NT2/D1 (cell line): Measurements from ENCODE around the gene SDS.

Source experiments
- DNase-seq: peaks from one replicate; pipeline ENCODE4 v3.0.0-alpha.2; 2011; ENCODE audit warnings: low read depth, low spot score
- H3K27me3 ChIP-seq: 2 replicates; pipeline ENCODE4 v1.6.0; 2011; ENCODE audit warnings: mild to moderate bottlenecking; ENCODE audit not compliant: insufficient read length, insufficient read depth
- H3K36me3 ChIP-seq: 2 replicates; pipeline ENCODE4 v1.6.1; 2011; ENCODE audit warnings: mild to moderate bottlenecking, low read length, mixed read lengths; ENCODE audit not compliant: insufficient read depth, insufficient read length
- H3K4me1 ChIP-seq: 2 replicates; pipeline ENCODE4 v1.5.1; 2011; ENCODE audit not compliant: insufficient read depth, insufficient read length
- H3K4me3 ChIP-seq: 2 replicates; pipeline ENCODE4 v1.5.1; 2011; ENCODE audit warnings: low read depth; ENCODE audit not compliant: insufficient read length
- H3K9ac ChIP-seq: 2 replicates; pipeline ENCODE4 v1.6.0; 2011; ENCODE audit warnings: low read depth; ENCODE audit not compliant: insufficient read length
- H3K9me3 ChIP-seq: 2 replicates; pipeline ENCODE4 v1.5.1; 2011; ENCODE audit warnings: mild to moderate bottlenecking, low read length; ENCODE audit not compliant: insufficient read depth
- SUZ12 ChIP-seq: IDR thresholded peaks from 2 replicates; pipeline ENCODE4 v1.6.1; 2011; ENCODE audit not compliant: insufficient read length, insufficient read depth; ENCODE audit errors: extremely low read depth
- YY1 ChIP-seq: IDR thresholded peaks from 2 replicates; pipeline ENCODE4 v1.6.1; 2011; ENCODE audit not compliant: insufficient read length, insufficient read depth
- ZNF274 ChIP-seq: IDR thresholded peaks from 2 replicates; pipeline ENCODE4 v1.6.1; 2011; ENCODE audit warnings: mild to moderate bottlenecking, low read depth, low read length

Gene SDS

DNA sequence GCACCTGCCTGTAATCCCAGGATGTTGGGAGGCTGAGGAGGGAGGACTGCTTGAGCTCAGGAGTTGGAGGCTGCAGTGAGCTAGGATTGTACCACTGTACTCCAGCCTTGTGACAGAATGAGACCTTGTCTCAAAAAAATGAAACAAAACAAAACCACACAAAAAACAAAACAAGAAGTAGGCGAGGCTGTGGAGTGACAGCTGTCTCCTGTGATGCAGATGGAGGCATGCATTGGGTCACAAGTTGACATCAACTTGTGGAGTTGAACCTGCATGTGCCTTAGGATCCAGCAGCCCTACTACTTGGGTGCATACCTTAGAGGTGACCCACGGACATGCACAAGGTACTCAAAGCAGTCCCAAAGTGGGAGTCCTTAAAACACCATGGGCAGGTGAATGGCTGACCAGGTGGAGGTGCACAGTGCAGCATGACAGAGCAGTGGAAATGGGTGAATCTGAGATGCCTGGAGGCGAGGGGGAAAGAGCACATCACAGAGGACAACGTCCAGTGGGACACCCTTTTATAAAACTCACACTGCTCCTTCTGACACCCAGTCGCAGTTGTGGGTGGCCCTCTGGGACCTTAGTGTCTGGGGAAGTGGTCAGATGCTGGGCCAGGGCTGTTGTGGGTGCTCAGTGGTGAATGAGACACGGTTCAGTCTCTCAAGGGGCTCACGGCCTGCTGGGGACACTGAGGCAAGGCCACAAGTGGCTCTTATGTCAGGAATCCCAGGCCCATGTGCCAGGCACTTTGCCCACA lies 32.6 kb downstream of the SDS start:
- Histone ChIP-seq H3K9ac (no peak overlapping the region), H3K9me3 (no peaks in the 10 kb centered on the region)
- no peak for DNase-seq

DNA sequence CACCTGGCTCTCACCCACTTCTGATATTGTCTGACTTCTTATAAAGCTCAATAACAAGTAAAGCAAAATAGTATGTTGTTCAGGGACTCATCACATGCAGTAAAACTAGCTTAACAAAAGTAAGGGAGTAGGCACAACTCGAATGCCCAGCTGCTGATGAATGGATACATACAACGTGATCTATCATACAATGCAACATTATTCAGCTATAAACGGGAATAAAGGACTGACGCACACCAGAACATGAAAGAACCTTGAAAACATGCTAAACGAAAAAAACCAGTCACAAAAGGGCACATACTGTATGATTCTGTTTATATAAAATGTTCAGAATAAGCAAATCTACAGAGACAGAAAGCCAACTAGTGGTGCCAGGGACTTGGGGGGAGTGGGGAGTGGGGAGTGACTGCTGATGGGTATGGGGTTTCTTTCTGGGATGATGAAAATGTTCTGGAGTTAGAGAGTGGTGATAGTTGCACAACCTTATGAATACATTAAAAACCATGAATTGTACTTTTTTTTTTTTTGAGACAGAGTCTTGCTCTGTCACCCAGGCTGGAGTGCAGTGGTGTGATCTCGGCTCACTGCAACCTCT lies 34.2 kb downstream of the SDS start:
- H3K9ac ChIP-seq, result no peak overlapping the region
- H3K4me1 ChIP-seq, result no peaks in the 10 kb centered on the region
- no peak for DNase-seq
- H3K27me3 ChIP-seq, result no peaks in the 10 kb centered on the region
- H3K4me3 ChIP-seq, result no peak overlapping the region
- H3K36me3 ChIP-seq, result peaks cover 37% of the 10 kb centered on the region
- TF ChIP-seq YY1, result no peak
- TF ChIP-seq SUZ12, result no peak
- no peak for TF ChIP-seq ZNF274
- H3K9me3 ChIP-seq, result no peaks in the 10 kb centered on the region

More for the DNA sequence above, 32.6 kb downstream of the SDS start:
- Histone ChIP-seq H3K4me3 (no peak overlapping the region), H3K36me3 (peaks cover 44% of the 10 kb centered on the region), H3K4me1 (no peaks in the 10 kb centered on the region), H3K27me3 (no peaks in the 10 kb centered on the region)
- no peak for TF ChIP-seq YY1
- TF ChIP-seq ZNF274, result no peak
- no peak for TF ChIP-seq SUZ12

DNA sequence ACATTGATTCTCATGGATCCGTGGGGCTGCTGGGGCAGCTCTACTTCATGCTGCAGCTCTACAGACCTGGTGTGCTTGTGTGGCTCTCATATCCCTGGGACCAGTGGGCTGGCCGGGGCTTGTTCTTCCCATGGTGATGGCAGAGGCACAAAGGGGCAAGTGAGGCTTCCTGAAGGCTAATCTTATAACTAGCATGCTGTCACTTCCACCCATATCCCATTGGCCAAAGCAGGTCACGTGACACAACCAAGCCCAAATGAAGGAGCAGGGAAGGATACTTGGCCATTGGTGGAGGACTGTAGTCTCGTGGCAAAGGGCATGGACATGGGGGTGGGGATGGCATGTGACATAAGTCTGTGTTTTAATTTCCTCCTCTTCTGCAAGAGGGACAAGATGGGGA lies 35.4 kb downstream of the SDS start:
- Histone ChIP-seq H3K27me3 (no peaks in the 10 kb centered on the region), H3K4me3 (no peak overlapping the region), H3K9me3 (no peaks in the 10 kb centered on the region), H3K9ac (no peak overlapping the region), H3K36me3 (peaks cover 36% of the 10 kb centered on the region), H3K4me1 (no peaks in the 10 kb centered on the region)
- TF ChIP-seq ZNF274 (no peak), YY1 (no peak), SUZ12 (no peak)
- no peak for DNase-seq

DNA sequence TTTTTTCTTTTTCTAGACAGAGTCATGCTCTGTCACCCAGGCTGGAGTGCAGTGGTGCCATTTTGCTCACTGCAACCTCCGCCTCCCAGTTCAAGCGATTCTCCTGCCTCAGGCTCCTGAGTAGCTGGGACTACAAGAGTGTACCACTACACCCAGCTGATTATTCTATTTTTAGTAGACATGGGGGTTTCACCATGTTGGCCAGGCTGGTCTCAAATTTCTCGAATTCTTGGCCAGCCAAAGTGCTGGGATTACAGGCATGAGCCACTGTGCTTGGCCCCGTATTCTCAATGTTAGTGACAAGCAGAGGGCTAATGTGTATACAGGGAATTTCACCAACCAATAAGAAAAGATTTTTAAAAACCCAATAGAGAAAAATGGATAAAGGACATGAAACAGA lies 36.9 kb downstream of the SDS start:
- DNase-seq, result no peak
- Histone ChIP-seq H3K9me3 (no peaks in the 10 kb centered on the region), H3K4me1 (no peaks in the 10 kb centered on the region), H3K9ac (no peak overlapping the region), H3K36me3 (peaks cover 25% of the 10 kb centered on the region), H3K27me3 (no peaks in the 10 kb centered on the region), H3K4me3 (no peak overlapping the region)
- TF ChIP-seq SUZ12, result no peak
- TF ChIP-seq YY1, result no peak
- no peak for TF ChIP-seq ZNF274

DNA sequence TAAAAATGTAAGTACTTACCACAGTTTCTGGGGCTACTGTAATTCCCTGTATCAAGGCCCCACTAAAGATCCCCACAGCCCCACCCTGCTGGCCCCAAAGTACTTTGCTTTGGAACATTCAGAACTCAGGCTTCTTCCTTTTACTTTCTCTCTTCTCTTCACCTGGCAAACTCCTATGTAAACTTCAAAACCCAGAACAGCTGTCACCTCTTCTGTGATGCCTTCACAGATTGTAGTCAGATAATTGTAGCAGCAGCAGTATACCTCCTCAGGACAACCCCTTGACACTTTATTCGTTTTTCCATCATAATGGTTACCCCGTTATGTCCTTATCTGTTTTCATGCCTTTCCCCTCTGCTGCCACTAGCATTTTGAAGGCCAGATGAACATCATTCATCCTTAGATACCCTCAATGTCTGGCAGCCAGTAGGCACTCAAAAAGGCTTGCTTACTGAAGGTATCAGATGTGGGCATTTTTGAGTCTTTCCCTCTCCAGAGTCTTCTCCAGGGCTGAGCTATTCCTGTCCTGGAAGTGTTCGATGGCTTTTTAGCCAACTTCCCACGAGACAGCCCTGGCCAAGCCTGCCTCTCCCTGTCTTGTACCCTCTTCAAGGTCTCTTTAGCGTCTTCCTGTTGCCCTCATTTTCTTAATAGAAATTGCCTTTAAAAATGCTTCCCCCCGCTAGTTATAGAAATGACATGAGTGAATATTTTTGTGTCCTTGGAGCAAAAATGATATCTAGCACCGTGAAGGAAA lies 37.9 kb downstream of the SDS start:
- TF ChIP-seq SUZ12, result no peak
- no peak for TF ChIP-seq ZNF274
- no peak for TF ChIP-seq YY1
- no peaks in the 10 kb centered on the region for H3K4me1 ChIP-seq
- H3K9me3 ChIP-seq, result no peaks in the 10 kb centered on the region
- no peak overlapping the region for H3K4me3 ChIP-seq
- H3K9ac ChIP-seq, result no peak overlapping the region
- DNase-seq, result no peak
- H3K36me3 ChIP-seq, result peaks cover 25% of the 10 kb centered on the region
- no peaks in the 10 kb centered on the region for H3K27me3 ChIP-seq

DNA sequence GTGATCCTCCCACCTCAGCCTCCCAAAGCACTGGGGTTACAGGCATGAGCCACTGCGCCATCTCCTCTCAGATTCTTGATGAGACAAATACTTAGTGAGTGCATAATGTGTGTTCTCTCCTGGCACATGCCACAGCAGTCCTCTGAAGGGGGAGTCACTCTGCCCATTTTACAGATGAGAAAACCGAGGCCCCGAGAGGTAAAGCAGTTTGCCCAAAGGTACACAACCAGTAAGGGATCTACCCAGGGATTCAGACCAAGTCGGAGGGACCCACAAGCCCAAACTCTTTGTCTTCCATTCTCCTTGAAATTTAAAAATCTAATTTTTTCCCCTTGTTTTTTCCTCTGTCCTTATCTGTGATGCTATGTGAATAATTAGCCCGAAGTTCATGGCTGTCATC lies 39.0 kb downstream of the SDS start:
- TF ChIP-seq SUZ12 (no peak), YY1 (no peak), ZNF274 (no peak)
- no peak overlapping the region for H3K9ac ChIP-seq

DNA sequence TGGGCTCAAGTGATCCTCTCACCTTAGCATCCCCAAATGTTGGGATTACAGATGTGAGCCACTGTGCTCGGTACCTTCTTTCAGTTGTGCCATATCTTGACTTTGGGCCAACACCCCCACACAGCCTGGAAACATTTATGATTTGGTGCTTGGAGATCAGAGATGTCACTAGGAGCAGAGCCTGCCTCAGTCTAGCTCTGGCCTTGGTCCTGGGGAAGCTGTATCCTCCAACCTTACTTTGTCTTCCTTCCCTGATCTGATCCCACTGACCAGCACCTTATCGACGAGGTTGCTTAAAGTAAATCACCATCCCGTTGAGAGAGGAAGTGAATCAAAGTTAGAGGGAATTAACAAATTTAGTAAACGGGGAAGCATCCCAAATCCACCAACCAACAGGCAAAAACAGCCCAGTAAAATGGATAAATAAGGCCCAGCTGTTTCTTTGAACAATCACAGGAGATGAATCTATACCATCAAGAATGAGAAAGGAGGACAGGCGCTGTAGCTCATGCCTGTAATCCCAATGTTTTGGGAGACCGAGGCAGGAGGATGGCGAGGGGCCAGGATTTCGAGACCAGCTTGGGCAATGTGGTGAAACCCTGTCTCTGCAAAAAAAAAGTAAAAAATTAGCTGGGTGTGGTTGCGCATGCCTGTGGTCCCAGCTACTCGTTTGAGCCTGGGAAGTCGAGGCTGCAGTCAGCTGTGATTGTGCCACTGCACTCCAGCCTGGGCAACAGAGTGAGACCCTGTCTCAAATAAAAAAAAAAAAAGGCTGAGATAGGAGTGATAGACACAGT lies 41.9 kb downstream of the SDS start:
- Histone ChIP-seq H3K4me3 (no peak overlapping the region), H3K4me1 (peaks cover 2% of the 10 kb centered on the region), H3K9me3 (no peaks in the 10 kb centered on the region), H3K27me3 (no peaks in the 10 kb centered on the region), H3K36me3 (peaks cover 20% of the 10 kb centered on the region), H3K9ac (no peak overlapping the region)
- TF ChIP-seq YY1 (no peak), SUZ12 (no peak), ZNF274 (no peak)
- no peak for DNase-seq

More for the DNA sequence above, 39.0 kb downstream of the SDS start:
- peaks cover 31% of the 10 kb centered on the region for H3K36me3 ChIP-seq
- H3K4me1 ChIP-seq, result peaks cover 2% of the 10 kb centered on the region
- H3K9me3 ChIP-seq, result no peaks in the 10 kb centered on the region
- no peaks in the 10 kb centered on the region for H3K27me3 ChIP-seq
- H3K4me3 ChIP-seq, result no peak overlapping the region
- no peak for DNase-seq
